ENCODE data around the gene AGTPBP1. TPM values are rescaled to one million over a fixed set of nuclear protein-coding genes. Genes with fewer than 3 reads are reported as not detected.
"Not testable (repeated sequence)": the region's sequence is repeated elsewhere in the genome, so short reads cannot be mapped to it uniquely, and the experiment has no call there.

The AGTPBP1 gene, protein sequence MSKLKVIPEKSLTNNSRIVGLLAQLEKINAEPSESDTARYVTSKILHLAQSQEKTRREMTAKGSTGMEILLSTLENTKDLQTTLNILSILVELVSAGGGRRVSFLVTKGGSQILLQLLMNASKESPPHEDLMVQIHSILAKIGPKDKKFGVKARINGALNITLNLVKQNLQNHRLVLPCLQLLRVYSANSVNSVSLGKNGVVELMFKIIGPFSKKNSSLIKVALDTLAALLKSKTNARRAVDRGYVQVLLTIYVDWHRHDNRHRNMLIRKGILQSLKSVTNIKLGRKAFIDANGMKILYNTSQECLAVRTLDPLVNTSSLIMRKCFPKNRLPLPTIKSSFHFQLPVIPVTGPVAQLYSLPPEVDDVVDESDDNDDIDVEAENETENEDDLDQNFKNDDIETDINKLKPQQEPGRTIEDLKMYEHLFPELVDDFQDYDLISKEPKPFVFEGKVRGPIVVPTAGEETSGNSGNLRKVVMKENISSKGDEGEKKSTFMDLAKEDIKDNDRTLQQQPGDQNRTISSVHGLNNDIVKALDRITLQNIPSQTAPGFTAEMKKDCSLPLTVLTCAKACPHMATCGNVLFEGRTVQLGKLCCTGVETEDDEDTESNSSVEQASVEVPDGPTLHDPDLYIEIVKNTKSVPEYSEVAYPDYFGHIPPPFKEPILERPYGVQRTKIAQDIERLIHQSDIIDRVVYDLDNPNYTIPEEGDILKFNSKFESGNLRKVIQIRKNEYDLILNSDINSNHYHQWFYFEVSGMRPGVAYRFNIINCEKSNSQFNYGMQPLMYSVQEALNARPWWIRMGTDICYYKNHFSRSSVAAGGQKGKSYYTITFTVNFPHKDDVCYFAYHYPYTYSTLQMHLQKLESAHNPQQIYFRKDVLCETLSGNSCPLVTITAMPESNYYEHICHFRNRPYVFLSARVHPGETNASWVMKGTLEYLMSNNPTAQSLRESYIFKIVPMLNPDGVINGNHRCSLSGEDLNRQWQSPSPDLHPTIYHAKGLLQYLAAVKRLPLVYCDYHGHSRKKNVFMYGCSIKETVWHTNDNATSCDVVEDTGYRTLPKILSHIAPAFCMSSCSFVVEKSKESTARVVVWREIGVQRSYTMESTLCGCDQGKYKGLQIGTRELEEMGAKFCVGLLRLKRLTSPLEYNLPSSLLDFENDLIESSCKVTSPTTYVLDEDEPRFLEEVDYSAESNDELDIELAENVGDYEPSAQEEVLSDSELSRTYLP
- total RNA-seq = 10 to 100 TPM; 43.9 to 46.4 TPM

DNA sequence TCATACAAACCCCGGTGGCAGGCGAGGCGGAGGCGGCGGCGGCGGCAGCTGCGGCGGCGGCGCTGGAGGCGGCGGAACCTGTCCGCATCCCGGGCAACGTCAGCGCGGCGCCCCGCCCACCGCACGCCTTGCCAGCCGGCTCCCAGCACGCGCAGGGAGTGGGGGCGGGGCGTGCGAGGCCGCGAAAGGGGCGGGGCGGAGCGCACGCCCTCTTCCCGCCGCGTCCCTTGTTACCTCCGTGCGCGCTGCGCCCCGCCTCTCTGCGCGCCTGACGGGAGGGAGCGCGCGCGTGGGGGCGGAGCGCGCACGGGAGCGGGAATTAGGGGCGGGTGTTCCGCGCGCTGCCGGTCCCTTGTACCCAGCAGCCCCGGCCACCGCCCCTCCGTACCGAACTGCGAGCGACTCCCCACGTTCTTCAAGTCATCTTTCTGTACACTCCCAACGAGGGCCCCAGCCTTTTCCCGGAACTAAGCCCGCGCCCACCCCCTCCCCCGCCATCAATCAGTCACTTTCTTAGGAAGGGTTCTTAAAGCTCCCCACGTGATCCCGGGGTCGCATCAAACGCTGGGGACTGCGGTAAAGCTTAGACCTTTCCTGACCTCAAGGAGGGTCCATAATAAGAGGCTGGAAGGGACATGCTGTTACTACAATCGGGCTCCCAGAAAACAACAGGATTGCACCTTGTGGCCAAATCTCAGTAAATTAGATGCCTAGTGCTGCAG is at the start of gene AGTPBP1:
Gene AGTPBP1, minus strand, starts transcription at position 80 of the 722 bp plus-strand sequence. CDS start 29,421 bp downstream, outside the sequence.
- intact Hi-C loops (cut with micrococcal nuclease) = loop anchor here (5.0 kb wide), 1 partner anchor 200 kb away; the partner anchor contains the start of gene NAA35
- TF ChIP-seq, protein P1, sequence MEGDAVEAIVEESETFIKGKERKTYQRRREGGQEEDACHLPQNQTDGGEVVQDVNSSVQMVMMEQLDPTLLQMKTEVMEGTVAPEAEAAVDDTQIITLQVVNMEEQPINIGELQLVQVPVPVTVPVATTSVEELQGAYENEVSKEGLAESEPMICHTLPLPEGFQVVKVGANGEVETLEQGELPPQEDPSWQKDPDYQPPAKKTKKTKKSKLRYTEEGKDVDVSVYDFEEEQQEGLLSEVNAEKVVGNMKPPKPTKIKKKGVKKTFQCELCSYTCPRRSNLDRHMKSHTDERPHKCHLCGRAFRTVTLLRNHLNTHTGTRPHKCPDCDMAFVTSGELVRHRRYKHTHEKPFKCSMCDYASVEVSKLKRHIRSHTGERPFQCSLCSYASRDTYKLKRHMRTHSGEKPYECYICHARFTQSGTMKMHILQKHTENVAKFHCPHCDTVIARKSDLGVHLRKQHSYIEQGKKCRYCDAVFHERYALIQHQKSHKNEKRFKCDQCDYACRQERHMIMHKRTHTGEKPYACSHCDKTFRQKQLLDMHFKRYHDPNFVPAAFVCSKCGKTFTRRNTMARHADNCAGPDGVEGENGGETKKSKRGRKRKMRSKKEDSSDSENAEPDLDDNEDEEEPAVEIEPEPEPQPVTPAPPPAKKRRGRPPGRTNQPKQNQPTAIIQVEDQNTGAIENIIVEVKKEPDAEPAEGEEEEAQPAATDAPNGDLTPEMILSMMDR (IDR thresholded peaks at IDR 0.05) = no peak
- ChIA-PET CTCF (interaction anchor here (5.2 kb wide), 1 partner anchor 43 kb away, joined by 27 read pairs; no protein-coding TSS in a partner anchor), POLR2A (interaction anchor here (1.2 to 1.5 kb wide), 3 partner anchors 12 to 102 kb away, joined by 3 to 4 read pairs (median 3); no protein-coding TSS in a partner anchor)
- peaks cover 3% of the 10 kb centered on the region for H3K27me3 Mint-ChIP-seq
- ATAC-seq = peak; percentile 88
- H3K9me3 Mint-ChIP-seq = no peaks in the 10 kb centered on the region
- peak within 1 kb of the TSS; percentile 96 for H3K4me3 Mint-ChIP-seq
- peaks cover 38% of the 10 kb centered on the region for H3K4me1 Mint-ChIP-seq (ENCODE audit: low read depth)
- peak within 1 kb of the TSS; percentile 97 for H3K27ac Mint-ChIP-seq
- DNase-seq = peak; percentile 97
- no peaks in the 10 kb centered on the region for H3K36me3 Mint-ChIP-seq (ENCODE audit: low read depth)

DNA sequence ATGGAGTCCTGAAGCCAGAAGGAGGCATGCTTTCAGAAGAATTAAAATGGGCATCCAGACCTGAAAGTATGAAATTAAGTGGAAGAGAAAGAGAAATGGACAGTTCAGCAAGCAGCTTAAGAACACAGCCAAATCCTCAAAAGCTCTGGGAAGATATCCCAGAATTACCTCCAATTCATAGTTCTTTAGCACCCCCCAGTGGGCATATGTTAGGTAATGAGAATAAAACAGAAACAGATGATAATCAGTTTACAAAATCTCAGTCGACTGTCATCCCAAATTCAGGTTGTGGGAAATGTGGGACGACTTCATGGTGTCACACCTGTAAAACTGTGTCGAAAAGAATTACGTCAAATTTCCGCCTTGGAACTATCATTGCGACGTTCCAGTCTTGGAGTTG is 44.4 kb upstream of the AGTPBP1 start:
- H3K4me1 Mint-ChIP-seq (ENCODE audit: low read depth); H3K27ac Mint-ChIP-seq; DNase-seq; H3K4me3 Mint-ChIP-seq; POLR2A ChIA-PET; ATAC-seq; H3K36me3 Mint-ChIP-seq (ENCODE audit: low read depth); H3K9me3 Mint-ChIP-seq; H3K27me3 Mint-ChIP-seq: not testable (repeated sequence)
- CTCF ChIA-PET = interaction anchor here (1.0 kb wide), 1 partner anchor 88 kb away, joined by 4 read pairs; no protein-coding TSS in a partner anchor
- TF ChIP-seq, protein P1 (IDR thresholded peaks at IDR 0.05) = peak; percentile 38
- intact Hi-C loops (cut with micrococcal nuclease) = loop anchor here (10.0 kb wide), 1 partner anchor 91 kb away; no protein-coding TSS in a partner anchor

DNA sequence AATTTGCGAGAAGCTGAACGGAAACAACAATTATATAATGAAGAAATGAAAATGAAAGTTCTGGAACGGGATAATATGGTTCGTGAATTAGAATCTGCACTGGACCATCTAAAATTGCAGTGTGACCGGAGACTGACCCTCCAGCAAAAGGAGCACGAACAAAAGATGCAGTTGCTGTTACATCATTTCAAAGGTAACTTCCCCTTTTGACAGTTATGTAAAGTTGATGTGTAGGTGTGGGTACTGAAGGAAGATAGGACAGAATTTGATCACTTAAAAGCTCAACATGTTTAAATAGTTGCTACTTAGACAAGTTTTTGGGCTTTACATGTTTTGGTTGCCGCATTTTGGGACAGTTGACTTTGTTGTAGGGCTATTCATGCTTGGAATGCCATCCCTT is 32.1 kb upstream of the AGTPBP1 start:
- H3K9me3 Mint-ChIP-seq; H3K36me3 Mint-ChIP-seq (ENCODE audit: low read depth); H3K27ac Mint-ChIP-seq; CTCF ChIA-PET; H3K27me3 Mint-ChIP-seq; H3K4me3 Mint-ChIP-seq; ATAC-seq; DNase-seq; POLR2A ChIA-PET; H3K4me1 Mint-ChIP-seq (ENCODE audit: low read depth); intact Hi-C loops (cut with micrococcal nuclease): not testable (repeated sequence)

DNA sequence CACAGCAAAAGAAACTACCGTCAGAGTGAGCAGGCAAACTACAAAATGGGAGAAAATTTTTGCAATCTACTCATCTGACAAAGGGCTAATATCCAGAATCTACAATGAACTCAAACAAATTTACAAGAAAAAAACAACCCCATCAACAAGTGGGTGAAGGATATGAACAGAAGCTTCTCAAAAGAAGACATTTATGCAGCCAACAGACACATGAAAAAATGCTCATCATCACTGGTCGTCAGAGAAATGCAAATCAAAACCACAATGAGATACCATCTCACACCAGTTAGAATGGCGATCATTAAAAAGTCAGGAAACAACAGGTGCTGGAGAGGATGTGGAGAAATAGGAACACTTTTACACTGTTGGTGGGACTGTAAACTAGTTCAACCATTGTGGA is 20.0 kb upstream of the AGTPBP1 start:
- intact Hi-C loops (cut with micrococcal nuclease); CTCF ChIA-PET; H3K36me3 Mint-ChIP-seq (ENCODE audit: low read depth); H3K27ac Mint-ChIP-seq; H3K9me3 Mint-ChIP-seq; H3K27me3 Mint-ChIP-seq; H3K4me1 Mint-ChIP-seq (ENCODE audit: low read depth); POLR2A ChIA-PET; DNase-seq; H3K4me3 Mint-ChIP-seq; ATAC-seq: not testable (repeated sequence)

DNA sequence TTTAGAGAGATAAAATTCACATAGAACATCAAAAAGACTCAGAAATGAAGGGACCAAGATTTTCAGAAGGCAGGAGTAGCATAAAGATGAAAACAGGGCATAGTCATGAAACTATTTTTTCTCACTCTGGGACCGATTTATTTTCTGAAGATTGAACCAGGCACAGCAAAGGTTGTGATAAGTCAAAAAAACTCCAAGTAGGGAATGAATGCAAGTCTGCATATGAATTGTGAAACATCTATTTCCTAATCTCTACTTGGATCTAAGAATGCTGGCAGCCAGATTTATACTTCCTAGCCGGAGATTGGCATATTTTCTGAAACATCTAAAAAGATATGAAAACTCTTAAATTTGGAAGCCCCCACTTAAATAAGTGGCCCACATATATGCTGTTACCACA is 16.0 kb upstream of the AGTPBP1 start:
- POLR2A ChIA-PET; H3K36me3 Mint-ChIP-seq (ENCODE audit: low read depth): not testable (repeated sequence)

DNA sequence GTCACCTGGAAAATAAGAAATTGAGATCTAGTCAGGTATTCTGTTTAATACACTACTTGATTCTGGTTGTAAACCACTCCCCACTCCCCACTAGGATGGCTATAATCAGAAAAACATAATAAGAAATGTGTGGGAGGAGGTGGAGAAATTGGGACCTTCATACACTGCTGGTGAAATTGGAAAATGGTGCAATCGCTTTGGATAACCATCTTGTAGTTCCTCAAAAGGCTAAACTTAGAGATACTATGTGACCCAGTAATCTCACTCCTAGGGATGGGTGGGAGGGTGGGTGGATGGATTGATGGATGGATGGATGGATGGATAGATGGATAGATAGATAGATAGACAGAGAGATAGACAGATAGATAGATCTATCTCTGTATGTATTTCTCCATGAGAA is 14.5 kb upstream of the AGTPBP1 start:
- DNase-seq; H3K27me3 Mint-ChIP-seq; H3K36me3 Mint-ChIP-seq (ENCODE audit: low read depth); CTCF ChIA-PET; ATAC-seq; H3K9me3 Mint-ChIP-seq; H3K4me1 Mint-ChIP-seq (ENCODE audit: low read depth); H3K4me3 Mint-ChIP-seq; POLR2A ChIA-PET; H3K27ac Mint-ChIP-seq; intact Hi-C loops (cut with micrococcal nuclease): not testable (repeated sequence)

More for the DNA sequence above, 16.0 kb upstream of the AGTPBP1 start:
- intact Hi-C loops (cut with micrococcal nuclease); H3K27me3 Mint-ChIP-seq; H3K4me3 Mint-ChIP-seq; H3K9me3 Mint-ChIP-seq; ATAC-seq; DNase-seq; H3K4me1 Mint-ChIP-seq (ENCODE audit: low read depth); H3K27ac Mint-ChIP-seq; CTCF ChIA-PET: not testable (repeated sequence)

Data from activated CD8-positive, alpha-beta T cell treated with anti-CD3 and anti-CD28 coated beads for 36 hours (primary cell).